ENCODE results near the gene ATXN1.

ATXN1 gene

DNA sequence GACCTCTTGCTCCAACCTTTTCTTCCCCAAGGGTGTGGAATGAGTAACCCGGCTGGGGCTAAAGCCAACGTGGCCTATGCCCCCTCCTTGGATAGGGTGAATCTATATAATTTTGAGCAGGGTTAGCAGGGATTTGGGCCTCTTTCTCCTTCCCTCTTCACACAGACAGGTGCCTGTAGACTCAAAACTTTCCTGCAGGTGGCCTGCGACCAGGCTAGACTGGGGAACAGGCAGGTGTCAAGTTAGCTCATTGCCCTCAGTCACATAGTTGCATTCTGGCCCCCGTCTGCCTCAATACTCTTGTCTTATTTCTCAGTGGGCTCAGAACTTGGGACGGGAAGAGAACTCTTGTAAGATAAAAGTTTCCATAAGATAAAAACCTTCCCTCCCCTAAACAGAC is 243.0 kb downstream of the ATXN1 start:
- DNase-seq (ENCODE audit: extremely low read depth in 1 of 2, low read depth in 1 of 2) = no peak

DNA sequence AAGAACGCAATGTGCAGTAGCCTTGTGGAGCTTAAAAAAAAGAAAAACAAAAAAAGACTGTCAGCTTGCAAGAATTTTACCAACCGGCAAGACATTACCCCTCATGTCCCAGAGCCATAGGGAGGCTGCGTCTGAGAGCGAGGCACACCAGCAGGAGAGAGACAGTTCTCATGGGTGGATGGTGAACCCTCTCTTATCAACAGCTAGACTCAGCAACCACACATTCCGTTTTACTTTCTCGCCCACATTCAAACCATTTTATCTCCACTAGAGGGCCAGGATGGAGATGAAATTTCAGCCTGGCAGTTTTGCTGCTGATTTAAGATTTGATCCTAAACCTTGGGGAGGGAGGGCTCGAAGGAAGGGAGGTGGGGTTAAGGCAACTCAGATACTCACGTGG is 247.0 kb downstream of the ATXN1 start:
- no peak for DNase-seq (ENCODE audit: extremely low read depth in 1 of 2, low read depth in 1 of 2)

DNA sequence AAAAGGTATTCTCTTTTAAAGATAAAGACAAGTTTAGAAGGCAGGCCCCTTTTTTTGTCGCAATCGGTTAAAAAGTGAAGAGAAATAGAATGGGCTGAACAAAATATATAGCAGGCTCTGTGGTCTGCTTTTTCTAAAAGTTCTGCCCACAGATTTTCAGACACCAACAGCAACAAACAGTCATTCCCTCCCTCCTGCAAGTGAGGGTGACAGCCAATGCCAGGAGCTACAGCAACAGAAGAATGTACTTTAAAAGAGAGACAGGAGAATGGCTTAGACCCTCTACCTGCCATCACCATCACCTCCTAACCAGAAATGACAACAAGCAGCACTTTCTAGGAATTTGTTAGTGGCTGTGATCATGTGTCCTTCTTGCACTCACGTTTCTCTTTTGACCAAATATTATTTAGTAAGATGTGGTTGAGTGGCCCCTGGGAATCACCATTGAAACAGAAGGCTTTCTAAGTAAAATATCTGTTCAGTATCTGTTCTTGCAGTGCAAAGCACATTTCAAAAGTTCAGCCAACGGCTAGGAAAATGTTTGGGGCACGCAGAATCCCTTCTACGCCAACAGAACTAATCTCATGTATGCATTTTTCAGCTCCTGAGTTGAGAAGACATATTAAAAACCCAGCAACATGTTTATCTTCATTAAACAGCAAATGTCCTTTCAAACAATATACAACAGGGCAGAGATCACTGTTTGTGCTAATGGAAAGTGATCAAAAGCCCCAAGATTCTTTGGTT is 248.5 kb downstream of the ATXN1 start:
- DNase-seq (ENCODE audit: extremely low read depth in 1 of 2, low read depth in 1 of 2) = no peak

DNA sequence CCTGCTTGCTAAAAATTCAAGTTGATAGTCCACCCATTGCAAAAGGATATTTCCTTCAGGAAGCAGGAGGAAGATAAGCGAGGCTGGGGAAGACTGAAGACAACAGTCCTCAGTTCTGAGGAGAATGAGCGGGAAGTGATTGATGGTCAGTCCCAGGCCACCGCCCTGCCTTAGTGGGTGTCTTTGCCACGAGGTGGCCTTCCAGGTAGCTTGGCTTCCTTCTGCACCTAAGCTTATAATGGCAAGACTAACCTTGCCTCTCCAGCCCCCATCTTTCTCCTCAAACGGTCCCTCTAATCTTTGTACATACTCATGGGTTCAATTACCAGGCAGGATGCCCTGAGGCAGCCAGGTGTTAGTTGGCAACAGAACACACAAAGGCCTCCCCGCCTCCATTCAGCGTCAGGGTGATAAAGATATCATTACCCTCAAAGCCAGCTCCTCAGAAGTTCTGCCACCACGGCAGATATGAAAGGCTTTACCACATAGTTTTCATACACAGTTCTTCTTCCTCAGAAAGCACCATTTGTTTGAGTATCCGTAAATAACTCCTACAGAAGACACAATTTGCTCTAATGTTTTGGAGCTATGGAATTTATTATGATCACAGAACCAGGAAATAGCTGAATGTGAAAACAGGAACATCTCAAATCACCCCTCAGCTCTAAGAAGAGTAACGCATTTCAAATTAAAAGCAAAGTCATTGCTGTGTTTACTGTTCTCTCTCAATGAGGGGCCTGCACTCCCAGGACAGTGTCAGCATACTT is 249.4 kb downstream of the ATXN1 start:
- no peak for DNase-seq (ENCODE audit: extremely low read depth in 1 of 2, low read depth in 1 of 2)

DNA sequence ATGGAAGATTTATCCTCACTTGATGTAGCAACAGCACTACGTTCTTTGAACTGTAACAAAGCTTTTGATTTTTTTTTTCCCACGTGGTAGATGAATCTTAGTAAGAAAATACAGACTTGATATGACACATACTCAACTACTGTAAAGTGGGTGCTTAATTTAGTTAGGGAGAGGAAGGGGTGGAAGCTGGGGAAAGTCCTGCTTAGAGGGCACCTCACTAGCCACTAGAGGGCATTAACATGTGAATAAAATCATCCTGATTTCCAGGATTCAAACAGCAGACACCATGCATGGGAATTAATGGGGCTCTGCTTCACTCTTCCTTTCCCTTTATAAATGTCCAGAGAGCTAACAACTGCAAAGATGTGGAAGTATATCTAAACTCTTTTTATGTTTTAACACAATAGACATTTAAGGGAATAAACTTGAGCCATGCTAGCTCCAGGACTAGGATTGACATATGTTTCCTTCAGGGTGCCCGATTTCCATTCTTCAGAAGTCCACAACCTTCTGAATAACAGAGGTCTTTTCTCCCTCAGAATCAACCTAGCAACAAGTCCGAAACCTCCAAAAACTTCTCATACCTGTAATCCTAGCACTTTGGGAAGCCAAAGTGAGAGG is 250.1 kb downstream of the ATXN1 start:
- DNase-seq (ENCODE audit: extremely low read depth in 1 of 2, low read depth in 1 of 2) = no peak

DNA sequence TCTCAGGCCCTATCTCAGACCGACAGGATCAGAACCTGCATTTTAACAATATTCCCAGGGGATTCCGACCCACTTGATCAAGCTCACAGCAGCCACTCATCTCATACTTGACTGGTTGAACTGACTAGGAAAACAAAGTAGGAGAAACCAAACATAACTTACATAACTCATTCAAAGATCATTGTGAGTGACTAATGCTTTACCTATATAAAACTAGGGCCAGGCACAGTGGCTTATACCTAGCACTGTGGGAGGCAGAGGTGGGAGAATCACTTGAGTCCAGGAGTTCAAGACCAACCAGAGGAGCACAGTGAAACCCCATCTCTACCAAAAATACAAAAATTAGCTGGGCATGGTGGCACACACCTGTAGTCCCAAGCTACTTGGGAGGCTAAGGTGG is 251.0 kb downstream of the ATXN1 start:
- DNase-seq (ENCODE audit: extremely low read depth in 1 of 2, low read depth in 1 of 2) = no peak

DNA sequence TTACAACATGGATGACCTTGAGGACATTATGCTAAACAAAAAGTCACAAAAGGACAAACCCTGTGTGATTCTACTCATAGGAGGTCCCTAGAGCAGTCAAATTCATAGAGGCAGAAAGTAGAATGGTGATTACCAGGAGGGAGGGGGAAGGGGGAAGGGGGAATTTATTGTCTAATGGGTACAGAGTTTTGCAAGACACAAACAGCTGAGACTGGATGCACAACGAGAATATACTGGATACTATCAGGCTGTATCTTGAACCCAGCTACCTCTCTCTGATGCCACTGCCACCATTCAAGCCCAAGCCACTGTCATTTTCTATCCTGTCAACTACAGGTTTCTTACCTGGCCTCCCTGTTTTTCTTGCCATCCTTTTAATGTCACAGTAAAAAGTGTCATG is 252.3 kb downstream of the ATXN1 start:
- no peak for DNase-seq (ENCODE audit: extremely low read depth in 1 of 2, low read depth in 1 of 2)

DNA sequence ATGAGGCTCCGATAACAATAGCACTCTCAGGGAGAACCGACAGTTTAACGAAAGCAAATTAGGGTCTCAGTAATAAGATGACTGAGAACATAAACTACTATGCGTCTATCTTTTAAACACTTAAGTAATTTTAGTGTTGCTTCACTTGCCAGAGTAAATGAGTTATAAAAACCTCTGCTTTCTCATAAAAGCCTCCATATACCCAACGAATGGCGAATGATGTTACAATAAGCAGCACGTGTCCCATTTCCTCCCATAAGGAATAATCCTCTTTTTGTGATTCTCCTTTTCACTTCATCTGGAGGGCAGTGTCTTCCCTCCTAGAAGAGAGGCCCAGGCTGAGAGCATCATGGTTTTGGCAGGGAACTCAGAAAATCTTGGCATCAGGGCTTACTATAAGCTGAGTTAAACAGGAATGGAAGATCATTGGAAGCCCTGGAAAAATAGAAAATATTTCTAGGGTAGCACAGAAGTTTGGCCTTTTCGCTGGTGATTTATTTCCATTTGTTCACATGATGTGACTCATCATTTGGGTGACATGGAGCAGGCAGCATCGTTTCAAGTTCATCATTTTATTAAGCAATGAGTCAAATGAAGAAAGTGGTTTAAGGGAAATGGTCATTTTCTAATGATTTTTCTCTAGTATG is 255.4 kb downstream of the ATXN1 start:
- no peak for DNase-seq (ENCODE audit: extremely low read depth in 1 of 2, low read depth in 1 of 2)

DNA sequence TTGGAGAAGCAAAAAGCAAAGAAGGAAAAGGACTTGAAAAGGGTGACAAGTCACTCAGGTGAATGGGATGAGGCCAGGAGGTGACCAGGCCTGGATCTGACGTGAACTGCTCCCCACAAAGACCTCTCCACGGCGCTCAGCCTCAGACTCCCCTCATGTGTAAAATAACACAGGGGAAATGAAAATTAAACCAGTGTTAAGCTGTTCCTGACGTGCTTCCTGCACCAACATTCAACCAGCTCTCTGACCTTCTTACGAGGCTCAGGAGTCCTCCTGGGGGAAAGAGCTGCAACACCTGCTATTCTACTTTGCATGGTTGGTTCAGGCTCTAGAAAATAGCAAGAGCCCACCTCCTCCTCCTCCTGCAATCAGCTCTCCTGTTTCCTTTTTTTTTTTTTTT is 256.7 kb downstream of the ATXN1 start:
- DNase-seq (ENCODE audit: extremely low read depth in 1 of 2, low read depth in 1 of 2) = no peak

DNA sequence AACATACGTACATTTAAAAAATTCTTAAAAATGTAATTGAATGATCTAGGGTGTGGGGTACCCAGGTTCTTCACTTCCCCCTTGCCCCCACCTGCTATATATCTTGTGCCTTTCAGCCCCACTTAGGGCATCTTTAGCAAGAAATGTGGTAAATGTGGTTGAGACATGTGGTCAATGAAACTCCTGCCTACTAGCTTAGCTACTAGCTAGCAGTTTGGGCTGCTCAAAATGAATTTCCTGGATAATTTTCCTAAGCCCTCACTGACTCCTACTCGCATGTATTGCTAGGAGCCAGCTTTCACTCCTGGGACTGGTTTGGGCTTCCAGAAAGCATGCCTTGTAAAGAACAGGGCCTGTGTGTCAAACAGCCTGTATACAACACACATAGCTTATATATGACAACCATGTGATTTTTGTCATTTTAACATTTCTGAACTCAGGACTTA is 257.3 kb downstream of the ATXN1 start:
- DNase-seq (ENCODE audit: extremely low read depth in 1 of 2, low read depth in 1 of 2) = no peak

DNA sequence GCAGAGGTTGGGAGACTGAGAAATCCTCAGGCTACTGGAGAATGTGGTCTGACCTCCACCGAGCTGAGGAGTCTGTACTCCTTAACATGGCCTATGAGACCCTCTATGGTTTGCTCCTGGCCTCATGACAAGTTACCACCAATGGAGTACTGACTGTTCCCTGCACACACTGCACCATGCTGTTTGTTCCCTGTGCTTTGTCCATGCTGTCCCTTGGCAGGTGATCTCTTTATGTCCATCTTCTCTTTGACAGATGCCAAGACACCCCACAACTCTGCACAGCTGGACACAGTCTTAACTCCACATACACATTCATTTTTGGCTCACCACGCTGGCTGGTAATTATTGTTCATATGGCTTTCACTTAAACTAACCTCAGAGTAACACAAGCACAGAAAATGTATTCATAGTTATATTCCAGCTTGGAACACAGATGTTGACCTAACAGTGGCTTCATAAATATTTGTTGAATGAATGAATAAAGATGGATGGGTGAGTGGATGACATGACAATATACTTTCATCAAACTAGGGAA is 258.0 kb downstream of the ATXN1 start:
- DNase-seq (ENCODE audit: extremely low read depth in 1 of 2, low read depth in 1 of 2) = no peak

DNA sequence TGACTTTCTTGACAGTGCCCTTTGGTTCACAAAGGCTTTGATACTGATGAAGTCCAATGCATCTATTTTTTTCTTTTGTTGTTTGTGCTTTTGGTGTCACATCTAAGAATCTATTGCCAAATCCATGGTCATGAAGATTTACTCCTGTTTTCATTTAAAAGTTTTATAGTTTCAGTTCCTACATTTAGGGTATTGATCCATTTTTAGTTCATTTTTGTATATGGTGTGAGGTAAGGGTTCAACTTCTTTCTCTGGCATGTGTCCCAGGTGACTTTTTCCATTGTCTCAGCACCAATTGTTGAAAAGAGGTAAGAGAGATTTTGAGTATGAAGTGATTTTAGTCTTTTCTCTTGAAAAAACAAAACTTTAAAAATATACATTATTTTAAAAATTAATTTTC is 262.3 kb downstream of the ATXN1 start:
- DNase-seq (ENCODE audit: extremely low read depth in 1 of 2, low read depth in 1 of 2) = no peak

DNA sequence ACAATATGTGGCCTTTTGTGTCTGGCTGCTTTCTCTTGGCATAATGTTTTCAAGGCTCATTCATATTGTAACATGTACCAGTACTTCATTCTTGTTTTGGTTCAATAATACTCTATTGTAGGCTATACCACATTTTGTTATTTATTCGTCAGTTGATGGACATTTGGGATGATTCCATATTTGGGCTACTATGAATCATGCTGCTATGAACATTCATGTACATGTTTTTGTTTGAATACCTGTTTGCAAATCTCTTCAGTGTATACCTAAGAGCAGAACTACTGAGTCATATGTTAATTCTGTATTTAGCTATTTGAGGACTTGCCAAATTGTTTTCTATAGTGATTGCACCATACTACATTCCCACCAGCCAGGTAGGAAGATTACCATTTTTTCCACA is 263.0 kb downstream of the ATXN1 start:
- DNase-seq (ENCODE audit: extremely low read depth in 1 of 2, low read depth in 1 of 2) = no peak

DNA sequence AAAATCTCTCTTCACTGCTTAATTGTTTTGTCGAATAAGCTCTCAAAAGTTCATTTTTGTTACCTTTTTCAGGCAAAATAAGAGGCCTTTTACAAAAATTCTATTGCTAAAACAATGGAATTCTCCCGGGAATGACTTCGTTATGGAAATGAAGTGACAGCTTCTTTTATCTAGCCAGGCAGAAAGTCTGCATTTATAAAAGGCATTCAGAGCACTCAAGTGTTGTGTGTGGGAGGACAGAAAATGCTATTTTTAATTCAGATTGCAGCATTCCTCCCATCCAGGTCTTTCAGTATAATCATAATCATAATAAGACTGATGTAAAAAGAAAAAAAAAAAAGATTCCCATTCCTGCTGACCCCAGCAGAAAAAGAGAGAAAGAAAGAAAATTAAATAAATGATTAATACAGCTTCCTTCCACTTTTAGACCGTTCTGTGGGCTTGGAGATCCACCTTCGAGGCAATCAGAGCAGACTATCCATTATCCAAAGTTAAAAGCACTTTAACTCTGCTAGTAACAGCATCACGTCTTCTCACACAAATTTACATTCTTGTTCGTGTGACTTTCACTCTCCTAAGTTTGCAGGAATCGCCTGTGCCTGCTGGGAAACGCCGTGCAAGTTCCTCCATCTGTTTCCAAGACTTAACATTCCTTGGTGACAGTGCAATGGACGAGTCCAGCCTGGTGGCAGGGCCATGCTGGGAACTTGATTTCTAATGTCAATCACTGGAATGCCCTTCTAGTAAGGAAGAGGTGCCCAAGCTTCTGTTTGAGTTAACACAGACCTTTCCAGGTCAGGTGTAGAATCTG is 264.1 kb downstream of the ATXN1 start:
- no peak for DNase-seq (ENCODE audit: extremely low read depth in 1 of 2, low read depth in 1 of 2)

DNA sequence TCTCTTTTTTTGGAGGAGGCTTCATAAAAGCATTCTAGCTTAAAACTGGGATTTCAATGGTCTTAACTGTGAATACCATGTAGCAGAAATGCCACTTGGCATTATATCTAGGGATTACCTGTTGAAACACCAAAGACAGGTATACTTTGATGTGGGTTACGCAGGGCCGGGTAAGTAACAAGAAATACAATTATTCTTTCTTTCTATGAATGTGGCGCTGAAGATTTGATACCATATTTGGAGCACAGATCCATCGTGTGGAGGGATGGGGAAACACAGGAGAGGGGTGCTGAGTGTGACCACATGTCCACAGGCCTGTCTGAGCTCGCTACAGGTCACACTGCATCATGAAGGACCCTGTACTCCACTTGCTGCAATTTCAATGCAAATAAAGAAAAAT is 265.1 kb downstream of the ATXN1 start:
- no peak for DNase-seq (ENCODE audit: extremely low read depth in 1 of 2, low read depth in 1 of 2)

DNA sequence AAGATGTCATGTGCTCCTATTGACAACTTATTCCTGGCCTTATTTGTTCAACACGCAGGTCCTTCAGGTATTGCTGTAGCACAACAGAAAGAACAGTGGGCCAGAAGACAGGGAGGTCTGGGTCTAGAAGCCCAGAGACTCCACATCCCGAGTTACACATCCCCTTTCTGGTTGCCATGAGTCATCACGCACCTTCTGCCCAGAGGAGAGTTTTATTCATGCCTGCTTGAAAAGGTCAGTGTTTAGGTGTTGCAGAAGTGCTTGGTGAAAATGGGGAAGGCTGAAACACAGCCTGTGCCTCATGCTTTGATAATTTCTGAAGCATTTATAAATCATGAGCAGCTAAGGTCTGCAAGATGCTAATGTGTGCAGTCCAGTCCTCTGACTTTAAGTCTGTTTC is 266.5 kb downstream of the ATXN1 start:
- DNase-seq (ENCODE audit: extremely low read depth in 1 of 2, low read depth in 1 of 2) = no peak

DNA sequence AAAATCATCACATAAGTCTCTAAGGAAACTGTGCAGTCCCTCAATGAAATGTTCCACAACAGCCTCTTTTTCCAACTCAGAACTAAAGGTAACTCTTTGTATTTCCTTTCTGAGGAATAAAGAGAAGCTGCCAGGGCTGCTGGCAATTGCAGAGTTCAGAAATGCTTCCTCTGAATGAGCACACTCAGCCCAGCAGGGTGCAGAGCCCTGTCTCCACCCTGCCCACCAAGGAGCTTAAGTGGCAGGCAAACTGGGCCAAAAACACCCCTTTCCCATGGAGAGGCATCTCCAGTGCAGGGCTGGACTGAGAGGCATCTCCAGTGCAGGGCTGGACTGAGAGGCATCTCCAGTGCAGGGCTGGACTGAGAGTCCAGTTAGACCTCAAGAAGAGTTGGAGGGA is 267.5 kb downstream of the ATXN1 start:
- DNase-seq (ENCODE audit: extremely low read depth in 1 of 2, low read depth in 1 of 2) = no peak

DNA sequence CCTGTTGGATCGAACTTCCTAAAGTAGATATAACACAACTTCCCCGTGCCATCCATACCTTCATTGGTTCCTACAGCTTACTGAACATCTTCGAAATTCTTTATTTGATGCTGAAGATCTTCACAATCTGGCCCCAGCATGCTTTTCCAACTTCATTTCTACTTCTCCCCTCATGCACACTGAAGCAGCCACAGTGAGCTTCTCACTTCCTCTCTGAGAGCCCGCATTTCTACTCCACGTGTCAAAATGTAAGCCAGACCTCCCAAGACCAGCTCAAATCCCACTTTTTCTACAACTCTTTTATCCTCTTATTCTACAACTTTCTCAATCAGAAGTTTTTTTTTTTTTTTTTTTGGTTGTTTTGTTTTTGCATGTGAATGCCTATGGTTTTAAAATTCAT is 268.1 kb downstream of the ATXN1 start:
- no peak for DNase-seq (ENCODE audit: extremely low read depth in 1 of 2, low read depth in 1 of 2)

DNA sequence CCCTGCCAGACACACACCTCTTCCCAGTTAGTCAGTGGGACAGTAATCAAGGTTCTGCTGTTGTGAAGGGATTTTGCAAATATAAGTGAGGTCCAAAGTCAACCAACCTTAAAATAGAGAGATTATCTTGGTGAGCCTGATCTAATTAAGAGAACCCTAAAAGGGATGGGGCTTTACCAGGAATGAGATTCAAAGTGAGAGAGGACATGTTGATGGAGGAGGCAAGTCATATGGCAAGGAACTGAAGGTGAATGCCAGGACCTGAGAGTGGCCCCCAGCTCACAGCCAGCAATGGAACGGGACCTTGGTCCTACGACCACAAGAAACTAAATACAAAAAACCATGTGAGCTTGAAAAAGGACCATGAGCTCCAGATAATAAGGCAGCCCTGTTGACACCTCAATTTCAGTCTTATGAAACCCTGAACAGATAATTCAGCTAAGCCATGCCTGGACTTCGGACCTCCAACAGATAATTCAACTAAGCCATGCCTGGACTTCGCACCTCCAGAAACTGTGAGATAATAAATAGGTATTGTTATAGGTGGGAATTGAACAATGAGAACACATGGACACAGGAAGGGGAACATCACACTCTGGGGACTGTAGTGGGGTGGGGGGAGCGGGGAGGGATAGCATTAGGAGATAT is 269.5 kb downstream of the ATXN1 start:
- no peak for DNase-seq (ENCODE audit: extremely low read depth in 1 of 2, low read depth in 1 of 2)

DNA sequence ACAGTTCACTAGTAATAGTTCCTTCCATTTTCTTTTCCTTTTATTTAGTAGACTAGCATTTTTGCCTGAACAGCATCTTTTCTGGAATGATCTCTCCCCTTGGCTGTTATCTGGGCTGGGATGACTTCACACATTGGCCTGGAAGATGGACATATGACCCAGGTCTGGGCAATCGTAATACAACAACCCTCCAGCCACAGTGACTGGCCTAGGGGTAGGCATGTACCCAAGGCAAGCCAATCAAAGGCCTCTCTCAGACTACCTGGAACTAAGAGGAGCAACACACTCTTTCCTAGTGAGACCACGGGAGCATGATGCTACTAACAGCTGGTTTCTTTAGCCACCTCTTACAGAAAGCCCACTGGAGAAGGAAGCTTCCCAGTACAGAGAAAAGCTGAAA is 270.6 kb downstream of the ATXN1 start:
- DNase-seq (ENCODE audit: extremely low read depth in 1 of 2, low read depth in 1 of 2) = no peak

All from activated CD8-positive, alpha-beta memory T cell treated with anti-CD3 and anti-CD28 coated beads for 1 hour (primary cell).